DMS114 treated with DMSO at 0.1 percent for 48 hours (cell line): ENCODE measurements around the gene NT5C1A.

Experiments
- DNase-seq: peaks from one replicate; lab custom pipeline; 2025; ENCODE audit not compliant: unreplicated experiment; lab: John Stamatoyannopoulos, UW

Gene NT5C1A

DNA sequence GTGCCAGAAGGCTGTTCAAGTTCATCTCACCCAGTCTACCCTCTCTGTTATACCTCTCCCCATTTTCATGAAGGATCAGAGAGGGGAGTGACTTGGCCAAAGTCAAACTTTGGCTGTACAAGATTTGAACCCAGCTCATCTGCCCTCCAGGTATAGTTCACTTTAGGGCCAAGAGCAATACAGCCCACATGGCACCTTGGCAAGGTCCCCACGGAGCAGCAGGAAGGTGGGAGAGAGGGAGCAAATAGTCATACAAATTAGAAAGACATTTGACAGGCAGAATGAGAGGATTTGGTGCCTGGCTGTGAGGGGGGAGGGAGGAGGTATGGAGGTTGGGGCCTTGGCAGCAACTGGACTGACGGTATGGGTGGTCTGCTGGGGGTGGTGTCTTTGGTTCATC is 18.3 kb upstream of the NT5C1A start:
- no peak for DNase-seq

GRCh38 chr1:39689635-39690034 is 17.7 kb upstream of the NT5C1A start:
- DNase-seq = no peak

DNA sequence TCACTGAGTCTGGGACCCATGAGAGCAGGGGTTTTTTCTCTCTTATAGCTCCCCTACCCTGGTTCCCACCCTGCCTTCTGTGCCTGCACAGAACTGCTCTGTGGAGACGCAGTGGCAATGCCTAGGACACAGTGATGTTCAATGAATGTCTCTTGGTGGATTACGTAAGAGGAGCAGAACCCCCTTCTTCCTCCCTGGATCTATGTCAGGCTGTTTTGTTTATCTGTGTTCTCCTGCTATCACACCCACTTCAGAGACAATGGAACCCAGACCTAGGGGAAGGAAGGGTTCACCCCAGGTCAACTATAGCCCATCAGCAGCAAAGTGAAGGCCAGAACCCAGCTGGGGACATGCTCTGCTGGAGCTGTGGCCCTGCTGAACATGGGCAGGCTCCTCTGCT is 17.3 kb upstream of the NT5C1A start:
- DNase-seq = no peak

DNA sequence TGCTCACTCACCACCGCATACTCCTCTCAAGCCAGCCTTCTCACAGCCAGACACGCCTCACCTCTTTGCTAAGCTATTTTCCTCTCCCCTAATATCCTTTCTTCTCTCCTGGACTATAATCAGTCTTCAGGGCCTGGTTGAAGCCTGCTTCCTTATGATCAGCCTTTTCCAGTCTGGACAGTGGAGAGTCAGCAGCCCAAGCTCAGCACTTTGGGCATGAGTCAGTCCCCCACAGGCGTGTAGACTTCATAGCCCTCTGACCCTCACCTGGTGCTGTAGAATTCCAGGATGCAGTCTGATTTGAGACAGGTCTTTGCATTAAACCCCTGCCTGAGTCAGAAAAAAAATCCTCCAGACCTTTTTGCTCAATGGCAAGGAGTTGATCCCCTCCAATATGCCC is 16.8 kb upstream of the NT5C1A start:
- DNase-seq = no peak

DNA sequence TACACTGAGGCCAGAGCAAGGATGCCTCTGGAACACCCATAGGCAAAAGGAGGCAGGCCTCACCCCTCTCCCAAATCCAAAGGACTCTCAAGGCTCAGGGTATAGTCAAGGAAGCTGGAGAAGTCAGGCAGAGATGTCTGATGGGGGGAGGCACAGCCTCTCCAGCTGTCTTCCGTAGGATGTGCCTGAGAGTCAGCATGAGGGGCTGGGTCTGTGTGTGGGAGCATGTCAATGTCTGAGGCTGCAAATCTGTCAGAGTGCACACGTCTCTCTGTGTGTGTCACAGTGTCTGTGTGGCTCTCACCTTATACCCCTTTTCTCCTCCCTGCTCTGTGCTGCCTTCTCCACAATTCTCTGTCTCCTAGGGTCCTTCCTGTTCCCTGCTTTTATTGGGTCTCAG is 15.3 kb upstream of the NT5C1A start:
- no peak for DNase-seq

DNA sequence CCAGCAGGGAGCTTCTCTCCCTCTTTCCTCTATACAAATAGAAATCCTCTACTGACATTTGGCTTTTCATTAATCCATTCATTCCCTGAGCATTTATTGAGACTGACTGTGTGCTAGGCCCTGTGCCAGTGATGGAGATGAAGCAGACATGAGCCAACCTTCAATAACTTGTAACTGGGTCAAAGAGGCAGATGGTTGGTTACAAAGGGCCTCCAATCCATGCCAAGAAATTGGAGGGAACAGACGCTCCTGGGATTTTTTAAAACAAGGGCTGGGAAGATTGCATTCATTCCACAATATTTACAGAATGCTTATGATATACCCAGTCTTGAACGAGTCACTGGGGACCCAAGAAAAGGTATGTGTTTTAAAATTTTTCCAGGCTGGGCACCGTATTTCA is 13.2 kb upstream of the NT5C1A start:
- no peak for DNase-seq

- no peak for DNase-seq
Observed at GRCh38 chr1:39684313-39684664, 12.4 kb upstream of the NT5C1A start.

DNA sequence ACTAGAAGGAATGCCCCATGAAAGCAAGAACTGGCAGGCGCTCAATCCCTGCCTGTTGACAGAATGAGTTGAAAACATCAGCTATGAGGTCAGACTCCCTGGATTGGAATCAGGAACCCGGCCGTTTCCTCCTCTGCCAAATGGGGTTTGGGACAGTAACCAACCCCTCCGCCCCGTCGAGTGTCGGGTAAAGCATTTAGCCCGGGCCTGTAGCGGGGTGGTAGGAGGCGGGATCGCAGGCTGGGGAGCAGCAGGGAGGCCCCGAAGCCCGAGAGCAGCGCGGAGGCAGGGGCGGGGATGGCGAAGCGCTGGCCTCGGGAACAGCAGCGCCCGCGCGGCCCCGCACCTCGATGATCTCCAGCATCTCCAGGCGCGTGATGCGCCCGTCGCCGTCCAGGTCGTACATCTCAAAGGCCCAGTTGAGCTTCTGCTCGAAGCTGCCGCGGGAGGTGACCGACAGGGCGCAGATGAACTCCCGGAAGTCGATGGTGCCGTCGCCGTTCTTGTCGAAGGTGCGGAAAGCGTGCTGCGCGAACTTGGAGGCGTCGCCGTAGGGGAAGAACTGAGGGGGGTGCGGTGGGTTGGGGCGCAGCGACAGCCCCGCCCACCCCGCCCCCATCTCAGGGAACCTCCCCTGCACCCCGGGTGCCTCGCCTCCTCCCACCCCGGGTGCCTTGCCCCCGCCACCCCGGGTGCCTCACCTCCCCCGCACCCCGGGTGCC is 11.8 kb upstream of the NT5C1A start:
- no peak for DNase-seq

DNA sequence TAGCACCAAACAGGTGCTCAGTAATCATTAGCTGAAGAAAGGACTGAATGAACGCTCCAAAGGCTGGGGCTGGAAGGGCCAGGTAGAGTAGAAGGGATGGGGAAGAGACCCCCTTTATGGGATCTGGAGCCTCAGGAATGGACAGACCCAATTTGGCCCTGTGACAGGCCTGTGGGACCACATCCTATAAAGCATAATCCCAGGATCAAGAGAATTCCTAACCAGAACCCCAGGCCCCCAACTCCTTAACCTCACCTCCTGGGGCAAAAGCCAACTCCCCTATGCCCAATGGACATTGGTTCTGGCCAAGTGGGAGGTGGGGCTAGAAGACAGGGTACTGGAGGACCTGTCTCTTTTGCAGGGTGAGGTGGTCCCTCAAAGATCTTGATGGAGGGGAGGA is 10.1 kb upstream of the NT5C1A start:
- no peak for DNase-seq

GRCh38 chr1:39681294-39681693 is 9.4 kb upstream of the NT5C1A start:
- DNase-seq = no peak

GRCh38 chr1:39680751-39681150 is 8.8 kb upstream of the NT5C1A start:
- DNase-seq = no peak

DNA sequence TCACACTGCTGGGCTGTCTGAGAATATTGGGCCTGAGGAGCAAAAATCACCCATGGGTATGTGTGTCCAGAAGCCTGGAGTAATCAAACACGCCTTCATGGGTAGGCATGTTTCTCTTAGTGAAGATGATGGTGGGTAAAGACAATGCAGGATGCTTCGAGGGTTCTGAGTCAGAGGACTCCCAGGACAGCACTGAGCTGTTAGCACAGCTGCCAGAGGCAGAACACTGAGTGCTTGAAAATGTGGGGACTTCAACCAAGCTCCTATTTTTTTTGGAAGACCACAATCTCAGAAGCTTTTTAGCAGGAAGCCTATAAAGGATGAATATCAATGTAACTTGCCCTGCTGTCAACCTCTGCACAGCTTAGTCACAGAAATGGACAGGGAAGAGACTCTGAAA is 7.9 kb upstream of the NT5C1A start:
- no peak for DNase-seq

DNA sequence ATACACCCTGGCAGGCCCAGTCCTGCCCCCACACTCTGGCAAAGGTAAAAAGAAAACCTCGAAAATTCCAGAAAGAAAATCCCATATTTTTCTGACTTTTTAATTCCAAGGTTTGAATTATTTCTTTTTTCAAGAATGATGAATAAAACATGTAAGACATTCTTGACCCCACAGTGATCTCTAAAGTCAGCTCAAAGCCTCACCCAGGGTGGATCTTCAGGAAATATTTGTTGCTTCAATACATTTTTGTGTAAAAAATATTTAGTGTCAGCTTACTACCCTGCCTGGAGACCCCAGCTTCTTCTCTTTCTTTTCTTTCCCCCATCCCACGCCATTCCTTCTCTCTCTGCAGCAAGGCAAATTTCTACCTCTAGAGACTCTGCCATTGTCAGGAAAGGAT is 7.0 kb upstream of the NT5C1A start:
- no peak for DNase-seq

- no peak for DNase-seq
Observed at GRCh38 chr1:39677645-39678044, 5.7 kb upstream of the NT5C1A start.

DNA sequence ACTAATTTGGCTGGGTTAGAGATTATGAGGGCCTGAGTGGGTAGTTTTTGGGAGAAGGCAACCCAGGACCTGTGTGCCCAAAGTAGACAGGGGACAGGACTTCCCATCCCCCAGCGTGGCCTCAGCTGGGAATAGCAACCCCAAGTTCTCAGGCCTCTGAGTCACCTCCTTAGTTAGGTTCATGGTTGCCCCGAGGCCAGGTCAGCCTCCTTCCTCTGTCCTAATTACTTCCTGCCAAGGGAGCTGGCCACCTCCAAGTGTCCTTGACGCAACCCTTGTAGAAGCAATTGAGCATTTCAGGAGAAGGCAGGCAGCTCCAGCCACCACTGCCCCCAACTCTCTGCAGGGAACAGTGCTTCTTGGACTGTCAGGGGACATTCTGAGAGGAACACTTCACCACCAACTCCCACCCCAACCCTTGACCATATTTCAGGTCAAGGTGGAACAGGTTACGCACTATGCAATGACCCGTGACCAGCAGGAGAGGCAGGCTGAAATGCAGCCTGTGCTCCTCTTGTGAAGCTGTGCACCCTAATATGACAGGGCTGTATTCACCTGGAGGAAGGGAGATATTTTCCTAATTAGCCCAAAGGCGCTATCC is 5.1 kb upstream of the NT5C1A start:
- no peak for DNase-seq

DNA sequence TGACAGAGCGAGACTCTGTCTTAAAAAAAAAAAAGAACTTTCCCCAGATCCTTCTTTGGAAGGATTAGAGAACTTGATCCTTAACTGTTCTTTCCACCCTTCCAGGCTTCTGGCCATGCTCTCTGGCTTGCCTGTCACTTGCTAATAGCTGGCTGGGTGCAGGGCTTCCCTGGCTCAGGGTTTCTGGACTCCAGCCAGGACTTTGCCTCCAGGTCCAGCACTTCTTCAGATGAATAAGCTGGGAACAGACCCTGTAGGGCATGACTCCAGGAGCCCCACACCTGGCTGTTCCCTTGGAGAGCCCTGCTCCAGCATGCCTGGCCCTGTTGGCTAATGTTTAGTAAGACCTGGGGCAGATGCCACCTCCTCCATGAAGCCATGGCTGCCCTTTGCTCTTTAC is 3.3 kb upstream of the NT5C1A start:
- DNase-seq = no peak

GRCh38 chr1:39673215-39673614 is 1.3 kb upstream of the NT5C1A start:
- no peak for DNase-seq

GRCh38 chr1:39672551-39672947 is 642 bp upstream of the NT5C1A start:
- DNase-seq = no peak

DNA sequence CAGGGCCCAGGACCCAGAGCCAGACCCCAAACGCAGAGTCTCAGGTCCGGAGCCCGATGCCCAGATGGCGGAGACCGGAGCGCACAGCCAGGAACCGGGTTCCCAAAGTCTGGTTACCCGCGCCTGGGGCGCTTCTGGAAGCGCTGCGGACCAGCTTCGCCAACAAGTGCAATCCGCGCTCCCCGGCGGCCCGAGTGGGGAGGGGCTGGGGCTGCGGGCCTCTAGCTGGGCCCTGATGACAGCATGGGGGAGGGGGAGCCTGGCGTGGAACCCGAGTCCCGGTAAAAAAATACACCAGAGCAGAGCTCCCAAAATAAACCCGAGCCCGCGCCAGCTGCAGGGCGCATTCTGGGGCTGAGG is 494 bp downstream of the NT5C1A start:
- no peak for DNase-seq

- DNase-seq = no peak
Observed at GRCh38 chr1:39670689-39671088, 1.2 kb downstream of the NT5C1A start.

GRCh38 chr1:39668894-39669293 is 3.0 kb downstream of the NT5C1A start:
- DNase-seq = no peak

DNA sequence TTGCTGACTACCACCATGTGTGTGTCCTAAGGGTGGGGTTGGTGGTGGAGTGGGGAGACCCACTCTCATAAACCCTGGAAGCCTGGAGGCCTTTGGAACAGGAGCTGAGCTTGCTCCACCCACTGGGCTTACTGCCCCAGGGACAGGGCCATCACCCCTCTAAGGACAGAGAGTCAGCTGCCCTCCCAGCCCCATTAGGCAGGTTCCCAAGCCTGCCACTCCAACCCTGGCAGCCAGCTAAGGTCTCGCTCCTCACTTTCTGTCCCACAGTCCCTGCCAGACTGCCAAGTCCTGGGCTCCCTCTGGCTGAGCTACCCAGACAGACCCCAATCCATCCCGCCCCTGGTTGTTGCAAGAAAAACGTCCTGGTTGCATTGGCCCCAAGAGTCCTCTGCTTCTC is 3.8 kb downstream of the NT5C1A start:
- no peak for DNase-seq

DNA sequence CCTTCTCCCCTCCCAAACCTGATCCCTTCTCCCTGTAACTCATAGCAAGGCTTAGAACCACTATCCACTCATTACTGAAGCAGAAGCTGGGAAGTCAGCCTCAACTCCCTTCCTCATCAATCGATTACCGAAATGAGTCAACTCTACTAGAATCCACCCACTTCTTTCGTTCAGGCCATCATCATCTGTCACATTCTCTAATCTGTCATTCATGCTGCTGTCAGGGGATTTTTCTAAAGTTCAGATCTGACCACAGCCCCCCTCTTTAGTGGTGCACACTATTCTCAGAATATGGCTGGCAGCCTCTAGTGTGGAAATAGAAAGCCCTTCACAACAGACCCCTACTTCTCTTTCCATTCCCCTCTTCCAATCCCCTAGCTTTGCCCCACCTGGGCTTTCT is 5.1 kb downstream of the NT5C1A start:
- DNase-seq = no peak
